GM23338 (cell line): ENCODE results near the gene GPR35. TPM values are rescaled to one million over a fixed set of nuclear protein-coding genes. Genes with fewer than 3 reads are reported as not detected.

Source experiments
- ATAC-seq: fragments of 200-7000 bp; cut with Tn5 transposase; 3 replicates; pipeline ENCODE4 v1.9.1; 2020
- DNase-seq: peaks from one replicate; pipeline ENCODE4 v3.0.0-alpha.2; 2015; ENCODE audit warnings: low spot score
- H2AFZ ChIP-seq: fragments of 200-600 bp; sonication (generic); 2 replicates; pipeline ENCODE4 v1.8.0; 2016; ENCODE audit warnings: antibody characterized with exemption, mild to moderate bottlenecking, moderate library complexity
- H3F3A ChIP-seq: fragments of 200-600 bp; sonication (generic); replicated peaks from 2 replicates; pipeline ENCODE4 v1.8.0; 2017; ENCODE audit warnings: antibody characterized with exemption, mixed run types, low read depth
- H3K27ac ChIP-seq: fragments of 200-600 bp; sonication (generic); 2 replicates; pipeline ENCODE4 v1.6.1; 2016; ENCODE audit warnings: low read depth
- H3K27me3 ChIP-seq: fragments of 200-600 bp; sonication (generic); 2 replicates; pipeline ENCODE4 v1.8.0; 2016; ENCODE audit warnings: mild to moderate bottlenecking, mixed run types, moderate library complexity; ENCODE audit not compliant: insufficient read depth
- H3K36me3 ChIP-seq: fragments of 200-600 bp; sonication (generic); 2 replicates; pipeline ENCODE4 v1.8.0; 2016; ENCODE audit warnings: mild to moderate bottlenecking; ENCODE audit not compliant: insufficient read depth
- H3K4me1 ChIP-seq: fragments of 200-600 bp; sonication (generic); 2 replicates; pipeline ENCODE4 v1.8.0; 2016; ENCODE audit warnings: mild to moderate bottlenecking, moderate library complexity; ENCODE audit not compliant: insufficient read depth
- H3K4me2 ChIP-seq: fragments of 200-600 bp; sonication (generic); 2 replicates; pipeline ENCODE4 v1.7.1; 2017; ENCODE audit warnings: mixed run types
- H3K4me3 ChIP-seq: fragments of 200-600 bp; sonication (generic); 2 replicates; pipeline ENCODE4 v1.6.1; 2016; ENCODE audit warnings: mixed run types
- H3K79me2 ChIP-seq: fragments of 200-600 bp; sonication (generic); replicated peaks from 2 replicates; pipeline ENCODE4 v1.8.0; 2017; ENCODE audit warnings: mild to moderate bottlenecking; ENCODE audit not compliant: insufficient read depth
- H3K9me2 ChIP-seq: fragments of 200-600 bp; sonication (generic); 2 replicates; pipeline ENCODE4 v1.8.0; 2017; ENCODE audit not compliant: insufficient read depth
- H4K20me1 ChIP-seq: fragments of 200-600 bp; sonication (generic); replicated peaks from 2 replicates; pipeline ENCODE4 v1.8.0; 2017; ENCODE audit warnings: mild to moderate bottlenecking; ENCODE audit not compliant: insufficient read depth
- H3K27ac Mint-ChIP-seq: 2 replicates; pipeline ENCODE4 v1.8.0; 2020; ENCODE audit warnings: inconsistent platforms, mild to moderate bottlenecking, moderate library complexity, mixed read lengths
- H3K27me3 Mint-ChIP-seq: 3 replicates; pipeline ENCODE4 v1.8.0; 2022; ENCODE audit warnings: low read depth, mild to moderate bottlenecking, moderate library complexity, mixed read lengths, inconsistent platforms; ENCODE audit not compliant: insufficient read depth, poor library complexity
- H3K36me3 Mint-ChIP-seq: 3 replicates; pipeline ENCODE4 v1.8.0; 2021; ENCODE audit warnings: low read depth, mild to moderate bottlenecking, inconsistent platforms, moderate library complexity, mixed read lengths
- H3K4me1 Mint-ChIP-seq: 3 replicates; pipeline ENCODE4 v1.8.0; 2020; ENCODE audit warnings: mild to moderate bottlenecking, inconsistent platforms, mixed read lengths
- H3K4me3 Mint-ChIP-seq: 3 replicates; pipeline ENCODE4 v1.8.0; 2021; ENCODE audit warnings: moderate library complexity, mild to moderate bottlenecking, inconsistent platforms, mixed read lengths
- H3K9me3 Mint-ChIP-seq: 3 replicates; pipeline ENCODE4 v1.8.0; 2020; ENCODE audit warnings: moderate library complexity, mild to moderate bottlenecking, inconsistent platforms, mixed read lengths
- CREB1 ChIP-seq: fragments of 250-450 bp; sonication (Bioruptor Pico); IDR thresholded peaks from 2 replicates; pipeline ENCODE4 v1.5.0; 2020; ENCODE audit warnings: low read depth, mild to moderate bottlenecking, moderate library complexity
- CTCF ChIP-seq, 2 experiments: fragments of 200-600 bp in 1 of 2; sonication (generic) in 1 of 2; conservative IDR thresholded peaks; 2 replicates each; pipeline versions ENCODE4 v1.5.1 to v1.6.1; 2016 to 2017; ENCODE audit warnings: antibody characterized with exemption in 2 of 2, low read depth in 2 of 2, mild to moderate bottlenecking in 2 of 2, moderate library complexity in 1 of 2
- EZH2 ChIP-seq: fragments of 200-600 bp; sonication (generic); IDR thresholded peaks from one replicate; pipeline ENCODE4 v1.8.0; 2017; ENCODE audit warnings: antibody characterized with exemption, mild to moderate bottlenecking, low read depth; ENCODE audit not compliant: unreplicated experiment
- EZH2phosphoT487 ChIP-seq: fragments of 200-600 bp; sonication (generic); IDR thresholded peaks from one replicate; pipeline ENCODE4 v1.8.1; 2018; ENCODE audit warnings: antibody characterized with exemption; ENCODE audit not compliant: unreplicated experiment
- JUNB ChIP-seq: IDR thresholded peaks from one replicate; pipeline ENCODE4 v1.6.1; 2016; ENCODE audit warnings: antibody characterized with exemption; ENCODE audit not compliant: unreplicated experiment
- NANOG ChIP-seq: IDR thresholded peaks from 2 replicates; pipeline ENCODE4 v1.6.1; 2016; ENCODE audit warnings: antibody characterized with exemption, borderline replicate concordance
- POLR2AphosphoS5 ChIP-seq: IDR thresholded peaks from 2 replicates; pipeline ENCODE4 v1.6.1; 2016; ENCODE audit warnings: antibody characterized with exemption, low read depth
- REST ChIP-seq: IDR thresholded peaks from one replicate; pipeline ENCODE4 v1.6.1; 2018; ENCODE audit warnings: antibody characterized with exemption; ENCODE audit not compliant: unreplicated experiment
- STAT1 ChIP-seq: IDR thresholded peaks from one replicate; pipeline ENCODE4 v1.6.1; 2016; ENCODE audit warnings: antibody characterized with exemption; ENCODE audit not compliant: unreplicated experiment
- ZNF462 ChIP-seq: fragments of 250-450 bp; sonication (Bioruptor Pico); IDR thresholded peaks from 2 replicates; pipeline ENCODE4 v1.5.0; 2020; ENCODE audit warnings: mild to moderate bottlenecking, moderate library complexity
- polyA plus RNA-seq: library from polyadenylated mRNA; unstranded; fragments of >200 nt; fragmentation: Nextera tagmentation; extraction: Ambion mirVana; gene quantifications from 2 replicates; pipeline ENCODE4 v1.2.1, GENCODE V29; 2016
- total RNA-seq: library from RNA; depleted of rRNA; stranded (reverse); fragments of >200 nt; shearing (Covaris generic); gene quantifications from 2 replicates; pipeline ENCODE4 v1.2.3, GENCODE V29; 2014

GPR35 gene
- total and polyA plus RNA-seq, 2 experiments from 2014 or later, result not detected

GRCh38 chr2:240597419-240598181, 27.7 kb upstream of the GPR35 start (continued):
- TF ChIP-seq EZH2phosphoT487, result no peak
- no peak for TF ChIP-seq CTCF (conservative IDR thresholded peaks at IDR 0.05; ENCODE audit: low read depth in 2 of 2)
- TF ChIP-seq POLR2AphosphoS5, result no peak
- TF ChIP-seq NANOG, result no peak
- no peak for TF ChIP-seq REST
- no peak for TF ChIP-seq JUNB

GRCh38 chr2:240598311-240598911, 26.9 kb upstream of the GPR35 start:
- Mint-ChIP-seq H3K4me1 (no peaks in the 10 kb centered on the region; the same call in 2 of the 3 replicates), H3K27ac (no peak overlapping the region), H3K9me3 (no peaks in the 10 kb centered on the region), H3K36me3 (peaks cover 2% of the 10 kb centered on the region; the same call in 1 of the 3 replicates), H3K4me3 (no peak overlapping the region), H3K27me3 (peaks cover 1% of the 10 kb centered on the region)
- no peak overlapping the region for H3K4me2 ChIP-seq
- no peak for DNase-seq
- peaks cover 1% of the 10 kb centered on the region for H4K20me1 ChIP-seq
- H3K4me3 ChIP-seq, result no peak overlapping the region
- no peak overlapping the region for H2AFZ ChIP-seq
- no peak overlapping the region for H3K27ac ChIP-seq
- H3K36me3 ChIP-seq, result no peaks in the 10 kb centered on the region
- H3K79me2 ChIP-seq, result no peaks in the 10 kb centered on the region
- no peaks in the 10 kb centered on the region for H3K4me1 ChIP-seq
- no peaks in the 10 kb centered on the region for H3F3A ChIP-seq
- ATAC-seq, result no peak
- H3K9me2 ChIP-seq, result no peaks in the 10 kb centered on the region
- no peaks in the 10 kb centered on the region for H3K27me3 ChIP-seq
- TF ChIP-seq STAT1 (no peak), NANOG (no peak), JUNB (no peak), ZNF462 (CRISPR knock-in tag) (no peak), POLR2AphosphoS5 (no peak), CREB1 (CRISPR knock-in tag) (no peak), EZH2 (no peak)
